ENCODE results near the gene MDM1. TPM values are rescaled to one million over a fixed set of nuclear protein-coding genes. Genes with fewer than 3 reads are reported as not detected.

Gene MDM1
- polyA plus RNA-seq, 1 experiment: 13.5 TPM

GRCh38 chr12:68324531-68324930, 7.6 kb downstream of the MDM1 start:
- ChIA-PET CTCF (interaction anchor here (3.6 kb wide), 1 partner anchor 101 kb away, joined by 20 read pairs; no protein-coding TSS in a partner anchor), POLR2A (no interaction called here)
- H3K27me3 ChIP-seq (ENCODE audit: control insufficient read depth, insufficient read depth, low read length): no peaks in the 10 kb centered on the region
- no peak for DNase-seq (ENCODE audit: low read depth, low spot score)
- TF ChIP-seq CTCF (IDR thresholded peaks at IDR 0.05; ENCODE audit: low read depth, low read length): no peak
- H3K9me3 ChIP-seq (ENCODE audit: control insufficient read depth, insufficient read depth, low read length): no peaks in the 10 kb centered on the region
- no peak overlapping the region for H3K27ac ChIP-seq (ENCODE audit: low read depth, low read length)
- H3K4me3 ChIP-seq (ENCODE audit: low read depth, low read length): no peak overlapping the region

GRCh38 chr12:68321140-68321539, 11.0 kb downstream of the MDM1 start:
- no peaks in the 10 kb centered on the region for H3K9me3 ChIP-seq (ENCODE audit: control insufficient read depth, insufficient read depth, low read length)
- no peak overlapping the region for H3K4me3 ChIP-seq (ENCODE audit: low read depth, low read length)
- no peak for TF ChIP-seq CTCF (IDR thresholded peaks at IDR 0.05; ENCODE audit: low read depth, low read length)
- no peaks in the 10 kb centered on the region for H3K27me3 ChIP-seq (ENCODE audit: control insufficient read depth, insufficient read depth, low read length)
- H3K27ac ChIP-seq (ENCODE audit: low read depth, low read length): no peak overlapping the region
- DNase-seq (ENCODE audit: low read depth, low spot score): no peak
- ChIA-PET CTCF (interaction anchor here (1.0 to 3.2 kb wide), 3 partner anchors 11 to 281 kb away, joined by 3 to 71 read pairs (median 18); partner anchors contain the start of gene MDM1), POLR2A (no interaction called here)

GRCh38 chr12:68319988-68320623, 12.1 kb downstream of the MDM1 start:
- POLR2A ChIA-PET: interaction anchor here (1.0 kb wide), 1 partner anchor 426 kb away, joined by 4 read pairs; the partner anchor contains the start of gene SLC35E3
- Histone ChIP-seq H3K4me3 (ENCODE audit: low read depth, low read length) (no peak overlapping the region), H3K27me3 (ENCODE audit: control insufficient read depth, insufficient read depth, low read length) (no peaks in the 10 kb centered on the region), H3K27ac (ENCODE audit: low read depth, low read length) (no peak overlapping the region), H3K9me3 (ENCODE audit: control insufficient read depth, insufficient read depth, low read length) (no peaks in the 10 kb centered on the region)
- no peak for TF ChIP-seq CTCF (IDR thresholded peaks at IDR 0.05; ENCODE audit: low read depth, low read length)
- DNase-seq (ENCODE audit: low read depth, low spot score): peak; percentile 24
- CTCF ChIA-PET: interaction anchor here (0.6 to 3.2 kb wide), 3 partner anchors 97 to 280 kb away, joined by 3 to 71 read pairs (median 18); no protein-coding TSS in a partner anchor

- H3K27me3 ChIP-seq (ENCODE audit: control insufficient read depth, insufficient read depth, low read length): no peaks in the 10 kb centered on the region
- peak; percentile 15 for DNase-seq (ENCODE audit: low read depth, low spot score)
- H3K27ac ChIP-seq (ENCODE audit: low read depth, low read length): no peak overlapping the region
- H3K9me3 ChIP-seq (ENCODE audit: control insufficient read depth, insufficient read depth, low read length): no peaks in the 10 kb centered on the region
- ChIA-PET CTCF (interaction anchor here (0.6 to 7.2 kb wide), 37 partner anchors 8 to 1167 kb away, joined by 3 to 193 read pairs (median 4); partner anchors contain the start of genes IL26 and MDM1), POLR2A (interaction anchor here (0.9 to 1.2 kb wide), 2 partner anchors 15 to 277 kb away, joined by 4 to 5 read pairs; partner anchors contain the start of gene MDM1)
- peak; percentile 61 for TF ChIP-seq CTCF (IDR thresholded peaks at IDR 0.05; ENCODE audit: low read depth, low read length)
- H3K4me3 ChIP-seq (ENCODE audit: low read depth, low read length): no peak overlapping the region
Measured at GRCh38 chr12:68317047-68317667, 15.0 kb downstream of the MDM1 start.

- ChIA-PET CTCF (interaction anchor here (3.0 kb wide), 1 partner anchor 87 kb away, joined by 18 read pairs; no protein-coding TSS in a partner anchor), POLR2A (no interaction called here)
- TF ChIP-seq CTCF (IDR thresholded peaks at IDR 0.05; ENCODE audit: low read depth, low read length): no peak
- Histone ChIP-seq H3K27me3 (ENCODE audit: control insufficient read depth, insufficient read depth, low read length) (no peaks in the 10 kb centered on the region), H3K27ac (ENCODE audit: low read depth, low read length) (no peak overlapping the region), H3K4me3 (ENCODE audit: low read depth, low read length) (no peak overlapping the region), H3K9me3 (ENCODE audit: control insufficient read depth, insufficient read depth, low read length) (no peaks in the 10 kb centered on the region)
- peak; percentile 55 for DNase-seq (ENCODE audit: low read depth, low spot score)
Measured at GRCh38 chr12:68310370-68310769, 21.8 kb downstream of the MDM1 start.
